NK-92 (cell line): Measurements from ENCODE around the gene ZNF689.
"Not testable (repeated sequence)": the region's sequence is repeated elsewhere in the genome, so short reads cannot be mapped to it uniquely, and the experiment has no call there.

Source experiments
- DNase-seq: peaks from one replicate; lab custom pipeline; 2025; ENCODE audit not compliant: unreplicated experiment; lab: John Stamatoyannopoulos, UW

ZNF689 gene

DNA sequence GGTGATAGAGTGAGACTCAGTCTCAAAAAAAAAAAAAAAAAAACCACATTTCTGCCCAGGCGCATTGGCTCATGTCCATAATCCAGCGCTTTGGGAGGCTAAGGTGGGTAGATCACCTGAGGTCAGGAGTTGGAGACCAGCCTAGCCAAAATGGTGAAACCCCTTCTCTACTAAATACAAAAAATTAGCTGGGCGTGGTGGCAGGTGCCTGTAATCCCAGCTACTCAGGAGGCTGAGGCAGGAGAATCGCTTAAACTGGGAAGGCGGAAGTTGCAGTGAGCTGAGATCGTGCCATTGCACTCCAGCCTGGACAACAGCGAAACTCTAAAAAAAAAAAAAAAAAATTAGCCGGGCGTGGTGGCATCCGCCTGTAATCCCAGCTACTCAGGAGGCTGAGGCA is 26.9 kb upstream of the ZNF689 start:
- not testable (repeated sequence) for DNase-seq

DNA sequence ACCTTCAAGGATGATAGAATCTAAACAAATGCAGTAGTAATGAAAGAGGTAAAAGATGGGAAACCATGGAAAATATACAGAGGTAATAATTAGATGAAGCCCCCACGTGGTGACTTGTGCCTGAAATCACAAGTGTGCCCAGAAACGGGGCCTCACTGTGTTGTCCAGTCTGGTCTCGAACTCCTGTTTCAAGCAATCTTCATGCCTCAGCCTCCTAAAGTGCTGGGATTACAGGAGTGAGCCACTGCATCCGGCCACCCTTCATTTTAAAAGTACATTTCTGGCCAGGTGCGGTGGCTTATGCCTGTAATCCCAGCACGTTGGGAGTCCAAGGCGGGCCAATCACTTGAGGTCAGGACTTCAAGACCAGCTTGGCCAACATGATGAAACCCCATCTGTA is 26.4 kb upstream of the ZNF689 start:
- DNase-seq: no peak

DNA sequence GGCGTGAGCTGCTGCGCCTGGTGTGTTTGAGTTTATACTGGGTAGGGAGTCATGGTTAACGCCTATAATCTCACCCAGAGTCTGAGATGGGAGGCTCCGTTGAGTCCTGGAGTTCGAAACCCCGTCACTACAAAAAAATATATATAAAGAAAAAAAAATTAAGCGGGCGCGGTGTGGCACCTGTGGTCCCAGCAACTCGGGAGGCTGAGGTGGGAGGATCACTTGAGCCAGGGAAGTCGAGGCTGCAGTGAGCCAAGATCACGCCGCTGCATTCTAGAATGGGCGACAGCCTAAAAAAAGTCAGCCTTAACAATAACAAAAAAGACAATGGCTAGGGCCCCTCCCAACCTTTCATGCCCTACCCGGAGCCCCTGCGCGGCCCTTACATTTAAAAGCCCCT is 23.3 kb upstream of the ZNF689 start:
- no peak for DNase-seq

DNA sequence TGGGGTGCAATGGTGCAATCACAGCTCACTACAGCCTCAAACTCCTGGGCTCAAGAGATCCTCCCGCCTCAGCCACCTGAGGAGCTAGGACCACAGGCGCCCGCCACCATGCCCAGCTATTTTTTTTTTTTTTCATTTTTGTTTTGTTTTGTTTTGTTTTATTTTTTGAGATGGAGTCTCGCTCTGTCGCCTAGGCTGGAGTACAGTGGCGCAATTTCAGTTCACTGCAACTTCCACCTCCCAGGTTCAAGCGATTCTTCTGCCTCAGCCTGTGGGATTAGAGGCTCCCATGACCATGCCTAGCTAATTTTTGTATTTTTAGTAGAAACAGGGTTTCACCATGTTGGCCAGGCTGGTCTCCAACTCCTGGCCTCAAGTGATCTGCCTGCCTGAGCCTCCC is 22.3 kb upstream of the ZNF689 start:
- not testable (repeated sequence) for DNase-seq

DNA sequence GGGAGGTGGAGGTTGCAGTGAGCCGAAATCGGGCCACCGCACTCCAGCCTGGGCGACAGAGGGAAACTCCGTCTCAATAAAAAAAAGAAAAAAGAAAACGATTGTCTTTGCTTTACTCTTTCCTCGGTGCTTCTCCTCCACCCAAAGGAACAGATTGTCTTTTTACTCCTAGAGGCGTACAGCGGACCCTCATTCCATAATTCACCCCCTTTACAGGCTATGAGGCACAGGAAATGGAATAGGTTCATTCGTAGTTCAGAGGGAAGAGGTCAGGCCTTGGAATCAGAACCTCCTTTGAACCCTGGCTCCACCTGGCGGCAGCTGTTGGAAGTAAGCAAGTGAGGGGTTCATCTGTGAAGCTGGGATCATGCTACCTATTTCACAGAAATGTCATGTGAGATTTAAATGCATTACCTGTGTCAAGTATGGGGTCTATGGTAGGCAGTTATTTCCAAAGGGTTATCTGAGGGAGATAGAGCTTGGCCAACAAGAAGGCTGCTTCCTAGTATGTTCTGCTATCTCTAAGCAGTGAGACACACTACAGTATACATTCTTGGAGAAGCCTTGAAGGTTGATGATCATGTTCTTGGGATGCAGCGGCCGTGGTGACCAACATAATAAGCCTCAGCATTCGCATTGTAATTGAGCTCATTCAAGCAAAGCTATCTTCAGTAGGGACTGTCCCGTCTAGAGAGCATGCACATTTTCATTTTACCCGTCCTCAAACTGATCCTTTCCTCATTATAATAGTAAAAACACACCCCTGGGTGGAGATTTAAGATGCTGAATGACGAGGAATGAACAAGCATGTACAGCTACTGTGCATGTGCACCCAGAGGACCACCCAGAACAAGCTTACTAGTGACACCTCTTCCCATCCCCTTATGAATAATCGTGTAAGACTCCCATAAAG is 18.7 kb upstream of the ZNF689 start:
- no peak for DNase-seq

DNA sequence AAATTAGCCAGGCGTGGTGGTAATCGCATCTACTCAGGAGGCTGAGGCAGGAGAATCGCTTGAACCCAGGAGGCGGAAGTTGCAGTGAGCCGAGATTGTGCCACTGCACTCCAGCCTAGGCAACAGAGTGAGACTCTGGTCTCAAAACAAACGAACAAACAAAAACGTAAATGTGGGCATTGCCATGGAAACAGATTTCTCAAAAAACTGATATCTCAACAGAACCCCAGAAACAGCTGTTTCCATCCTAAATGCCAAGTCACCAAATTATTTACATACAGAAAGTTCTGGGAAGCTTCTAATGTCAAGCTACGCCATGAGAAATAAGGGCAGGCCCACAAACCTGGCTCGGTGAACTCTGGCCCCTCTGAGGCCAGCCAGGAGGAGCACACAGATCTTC is 16.0 kb upstream of the ZNF689 start:
- DNase-seq: no peak

DNA sequence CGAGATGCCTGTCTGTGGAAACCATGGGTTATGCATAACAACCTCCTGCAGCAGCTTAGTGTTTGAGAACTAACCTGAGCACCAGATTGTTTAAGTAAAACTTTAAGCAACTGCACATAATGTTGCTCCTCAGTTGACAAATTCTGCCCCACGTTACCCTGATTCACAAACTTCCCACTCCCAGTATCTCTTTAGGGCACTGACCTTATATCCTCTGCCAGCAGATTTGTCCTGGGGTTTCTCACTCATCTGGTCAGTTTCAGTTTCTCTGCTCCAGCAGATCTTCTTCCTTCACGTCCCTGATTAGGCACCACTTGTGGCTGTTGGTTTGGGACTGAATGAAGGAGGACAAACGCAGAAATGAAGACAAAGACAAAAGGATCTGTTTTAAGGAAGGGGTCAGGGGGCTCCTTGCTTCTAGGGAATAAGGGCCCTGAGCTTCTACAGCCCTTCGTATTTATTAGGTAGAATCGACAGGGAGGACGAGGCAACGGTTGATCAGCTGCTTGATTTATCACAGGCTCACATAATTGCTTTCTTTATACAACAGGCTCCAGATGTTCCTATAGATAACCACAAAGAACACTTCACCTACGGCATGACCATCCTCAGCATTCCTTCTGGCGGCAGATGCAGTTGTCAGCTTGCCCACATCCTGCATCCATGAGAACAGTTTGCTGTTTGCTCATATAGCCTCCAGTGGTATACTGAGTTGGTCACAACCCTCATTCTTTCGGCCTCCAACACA is 13.5 kb upstream of the ZNF689 start:
- DNase-seq: no peak

DNA sequence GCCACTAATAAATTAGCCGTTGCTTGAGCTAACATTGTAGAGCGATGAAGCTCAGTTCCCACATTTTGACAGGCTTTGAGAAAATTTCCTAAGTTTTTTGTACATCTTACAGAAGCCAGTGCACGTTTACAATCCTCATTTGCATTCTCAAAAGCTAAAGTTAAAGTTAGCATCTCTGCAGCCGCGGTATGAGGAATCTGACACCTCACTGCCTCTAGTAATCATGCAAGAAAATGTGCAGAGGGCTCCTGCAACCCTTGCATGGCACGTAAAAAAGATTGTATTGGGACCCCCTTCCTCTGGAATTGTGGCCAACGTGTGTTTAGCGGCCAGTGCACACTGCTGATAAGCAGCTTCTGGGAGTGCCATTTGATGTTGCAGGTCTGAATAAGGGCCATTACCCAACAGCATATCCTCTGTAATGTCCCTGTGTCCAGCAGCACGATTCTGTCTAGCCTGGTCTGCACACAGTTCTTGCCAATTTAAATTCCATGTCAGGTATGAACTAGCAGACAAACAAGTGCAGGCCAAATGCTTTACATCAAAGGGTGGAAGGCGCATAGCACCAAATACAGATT is 12.4 kb upstream of the ZNF689 start:
- DNase-seq: no peak

DNA sequence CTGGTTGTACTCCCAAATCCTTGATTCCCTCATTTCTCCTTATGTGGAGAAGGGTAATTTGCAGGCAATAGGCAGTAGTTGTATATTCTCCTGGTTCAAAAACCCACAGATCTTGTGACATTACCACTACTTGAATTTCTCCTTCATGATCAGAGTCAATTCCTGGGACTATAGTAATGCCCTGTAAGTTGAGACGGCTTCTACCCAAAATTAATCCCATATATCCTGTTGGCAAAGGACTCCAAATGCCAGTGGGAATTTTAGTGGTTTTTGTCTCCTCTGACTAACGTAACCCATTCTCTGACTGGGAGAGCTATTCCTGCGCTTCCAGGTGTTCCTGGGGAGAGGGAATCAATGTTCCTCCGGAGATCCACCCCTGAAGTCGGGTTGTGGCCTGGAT is 11.6 kb upstream of the ZNF689 start:
- DNase-seq: no peak

DNA sequence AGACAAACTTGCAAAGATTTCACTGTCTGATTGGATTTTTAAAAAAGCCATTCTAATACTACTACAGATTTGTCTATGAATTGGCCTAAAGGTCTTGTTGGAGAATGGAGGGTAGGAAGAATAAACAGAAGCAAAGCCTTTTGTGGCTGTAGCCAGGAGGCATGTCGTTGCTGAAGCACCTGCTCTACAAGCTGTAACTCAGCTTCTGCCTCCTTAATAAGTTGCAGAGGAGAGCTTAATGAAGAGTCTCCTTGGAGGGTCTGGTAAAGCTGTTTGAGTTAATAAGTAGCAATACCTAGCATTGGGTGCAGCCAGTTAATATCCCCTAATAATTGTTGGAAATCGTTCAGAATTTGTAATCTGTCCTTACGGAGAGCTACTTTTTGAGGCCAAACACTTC is 10.0 kb upstream of the ZNF689 start:
- DNase-seq: no peak

DNA sequence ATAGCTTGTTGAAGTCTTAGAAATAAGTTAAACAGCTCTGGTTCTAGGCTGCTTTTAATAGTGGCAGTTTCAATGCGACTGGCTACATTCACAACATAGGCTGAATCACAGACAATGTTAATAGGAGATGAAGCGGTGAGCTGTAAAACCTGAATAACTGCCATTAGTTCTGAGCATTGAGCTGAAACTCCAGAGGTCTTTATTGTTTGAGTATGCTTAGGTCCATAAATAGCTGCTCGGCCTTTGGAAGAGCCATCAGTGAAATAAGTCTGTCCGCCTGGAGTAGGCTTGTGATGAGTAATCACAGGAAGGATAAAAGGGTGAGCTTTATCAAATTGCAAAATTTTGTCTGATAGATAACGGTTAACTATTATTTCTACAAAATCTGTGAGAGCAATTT is 9.4 kb upstream of the ZNF689 start:
- no peak for DNase-seq

DNA sequence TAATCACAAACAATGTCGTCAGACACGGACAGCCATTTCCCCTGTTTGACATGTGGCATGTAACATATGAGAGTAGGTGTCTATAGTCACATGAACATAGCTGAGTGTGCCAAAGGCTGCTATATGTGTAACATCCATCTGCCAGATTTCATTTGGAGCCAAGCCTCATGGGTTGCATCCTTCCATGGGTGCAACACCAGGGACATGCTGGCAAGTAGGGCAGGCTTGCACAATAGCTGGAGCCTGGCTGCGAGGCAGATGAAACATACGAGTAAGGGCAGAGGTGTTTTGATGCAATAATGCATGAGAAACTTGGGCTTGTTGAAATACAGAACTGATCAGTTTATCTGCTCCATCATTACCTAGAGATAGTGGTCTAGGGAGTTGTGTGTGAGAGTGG is 9.0 kb upstream of the ZNF689 start:
- DNase-seq: no peak

DNA sequence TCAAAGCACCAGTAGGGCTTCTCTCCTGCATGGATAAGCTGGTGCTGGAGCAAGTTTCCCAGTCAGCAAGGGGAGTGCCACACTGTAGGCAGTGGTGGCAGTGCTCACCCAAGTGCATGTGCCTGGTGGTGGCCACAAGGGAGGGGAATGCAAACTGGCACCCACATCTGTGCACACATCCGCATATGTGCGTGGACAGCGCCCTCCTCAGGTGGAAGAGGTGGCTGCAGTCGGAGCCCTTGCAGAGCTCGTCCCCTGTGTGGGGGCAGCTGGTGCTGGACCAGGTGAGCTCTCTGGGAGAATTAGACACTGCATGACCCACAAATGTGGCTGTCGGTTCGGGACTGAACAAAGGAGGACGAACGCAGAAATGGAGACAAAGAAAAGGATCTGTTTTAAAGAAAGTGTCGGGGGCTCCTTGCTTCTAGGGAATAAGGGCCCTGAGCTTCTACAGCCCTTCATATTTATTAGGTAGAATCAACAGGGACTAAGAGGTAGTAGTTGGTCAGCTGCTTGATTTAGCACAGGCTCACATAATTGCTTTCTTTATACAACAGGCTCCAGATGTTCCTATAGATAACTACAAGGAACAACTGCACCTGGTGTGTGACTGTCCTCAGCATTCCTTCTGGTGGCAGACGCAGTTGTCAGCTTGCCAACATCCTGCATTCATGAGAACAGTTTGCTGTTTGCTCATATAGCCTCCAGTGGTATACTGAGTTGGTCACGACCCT is 5.3 kb upstream of the ZNF689 start:
- no peak for DNase-seq

DNA sequence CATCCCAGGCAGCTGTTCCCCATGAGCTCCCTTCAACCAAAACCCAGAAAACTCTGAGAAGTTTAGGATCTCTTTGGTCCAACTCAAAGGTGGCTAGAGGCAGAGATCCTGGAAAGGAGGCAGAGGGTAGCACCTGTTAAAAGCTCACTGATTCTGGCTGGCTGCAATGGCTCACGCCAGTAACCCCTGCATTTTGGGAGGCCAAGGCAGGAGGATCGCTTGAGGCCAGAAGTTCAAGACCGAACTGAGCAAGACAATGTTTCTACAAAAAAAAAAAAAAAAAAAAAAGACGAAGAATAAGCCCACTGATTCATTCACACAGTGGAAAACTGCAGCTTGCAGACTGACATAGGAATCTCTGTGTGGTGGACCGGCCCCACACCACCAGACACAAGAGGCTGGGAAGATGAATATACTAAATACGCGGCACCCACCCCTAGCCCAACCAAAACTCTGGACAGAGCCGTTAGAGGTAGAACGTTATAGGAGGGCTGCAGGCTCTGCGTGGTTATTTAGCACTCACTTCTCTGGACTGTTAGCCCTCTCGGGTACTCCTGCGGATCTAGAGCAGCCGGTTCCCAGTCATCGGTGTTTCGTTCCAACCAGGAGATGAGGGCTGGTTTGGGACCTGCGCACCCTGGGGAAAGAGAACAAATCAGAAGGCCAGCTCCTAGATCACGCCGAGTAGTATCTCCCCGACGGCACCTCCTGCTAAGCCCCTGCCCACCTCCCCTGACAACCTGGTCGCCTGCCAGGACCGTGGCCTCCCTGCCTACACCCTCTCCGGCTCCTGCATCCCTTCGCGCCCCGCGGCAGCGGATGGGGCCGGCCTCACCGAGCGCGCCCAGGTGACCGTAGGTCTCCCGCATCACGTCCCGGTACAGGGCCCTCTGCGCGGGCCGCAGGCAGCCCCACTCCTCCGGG is 925 bp downstream of the ZNF689 start:
- DNase-seq: no peak

DNA sequence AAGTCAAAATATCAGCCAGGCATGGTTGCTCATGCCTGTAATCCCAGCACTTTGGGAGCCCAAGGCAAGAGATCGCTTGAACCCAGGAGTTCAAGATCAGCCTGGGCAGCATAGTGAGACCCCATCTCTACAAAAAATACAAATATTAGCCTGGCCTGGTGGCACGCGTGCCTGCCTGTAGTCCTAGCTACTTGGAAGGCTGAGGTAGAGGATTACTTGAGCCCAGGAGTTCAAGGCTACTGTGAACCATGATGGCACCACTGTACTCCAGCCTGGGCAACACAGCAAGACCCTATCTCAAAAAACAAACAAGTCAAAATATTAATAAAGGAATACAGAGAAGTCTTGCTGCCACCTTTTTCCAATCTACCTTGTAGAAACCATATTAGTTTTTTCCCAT is 4.2 kb downstream of the ZNF689 start:
- no peak for DNase-seq

DNA sequence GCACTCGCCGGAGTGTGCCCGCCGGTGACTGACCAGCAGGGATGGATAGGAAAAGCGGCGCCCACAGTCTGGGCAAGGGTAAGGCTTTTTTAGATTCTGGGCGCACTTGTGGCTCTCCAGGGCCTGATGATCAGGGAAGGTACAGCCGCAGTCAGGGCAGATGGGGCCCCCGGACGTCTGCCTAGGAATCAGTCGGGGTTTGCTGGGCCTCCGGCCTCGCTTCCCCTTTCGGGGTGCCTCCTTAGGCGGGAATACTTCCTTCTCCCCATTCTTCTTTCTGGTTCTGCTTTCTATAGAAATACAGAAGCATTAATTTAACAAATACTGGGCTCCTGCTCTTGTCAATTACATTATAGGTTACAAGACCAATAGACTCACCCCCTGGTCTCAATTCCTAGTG is 5.0 kb downstream of the ZNF689 start:
- DNase-seq: no peak

DNA sequence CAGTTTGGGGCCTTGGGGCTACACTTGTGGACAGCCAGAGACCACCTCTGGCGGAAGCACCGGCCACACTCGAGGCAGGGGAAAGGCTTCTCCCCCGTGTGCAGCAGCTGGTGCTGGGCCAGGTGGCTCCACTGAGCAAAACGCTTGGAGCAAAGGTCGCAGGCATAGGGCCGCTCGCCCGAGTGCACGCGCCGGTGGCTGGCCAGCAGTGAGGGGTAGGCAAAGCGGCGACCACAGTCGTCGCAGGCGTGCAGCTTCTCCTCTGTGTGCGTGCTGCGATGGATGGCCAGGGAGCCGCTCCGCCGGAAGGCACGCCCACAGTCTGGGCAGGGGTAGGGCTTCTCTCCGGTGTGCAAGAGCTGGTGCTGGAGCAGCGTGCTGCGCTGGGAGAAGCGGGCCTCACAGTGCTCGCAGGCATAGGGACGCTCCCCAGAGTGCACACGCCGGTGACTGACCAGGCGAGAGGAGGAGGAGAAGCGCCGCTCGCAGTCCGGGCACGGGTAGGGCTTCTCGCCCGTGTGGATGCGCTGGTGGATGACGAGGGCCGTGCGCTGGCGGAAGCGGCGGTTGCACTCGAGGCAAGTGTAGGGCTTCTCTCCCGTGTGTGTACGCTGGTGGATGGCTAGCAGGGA is 5.8 kb downstream of the ZNF689 start:
- no peak for DNase-seq

DNA sequence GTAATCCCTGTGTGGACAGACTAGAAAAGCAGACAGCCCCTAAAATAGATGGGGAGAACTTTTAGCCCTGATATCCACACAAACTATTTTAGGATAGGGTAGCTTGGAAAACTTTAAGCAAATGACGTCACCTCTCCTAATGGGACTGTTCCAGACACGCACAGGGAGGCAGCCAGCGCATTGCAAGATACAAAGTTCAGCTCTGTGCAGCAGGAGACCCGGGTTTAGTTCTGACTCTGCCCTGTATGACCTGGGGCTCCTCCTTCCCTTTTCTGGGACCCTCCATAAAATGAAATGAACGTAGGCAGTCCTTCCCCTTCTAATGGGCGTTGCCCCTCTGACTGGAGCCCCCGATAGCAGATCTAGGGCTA is 6.3 kb downstream of the ZNF689 start:
- DNase-seq: no peak

DNA sequence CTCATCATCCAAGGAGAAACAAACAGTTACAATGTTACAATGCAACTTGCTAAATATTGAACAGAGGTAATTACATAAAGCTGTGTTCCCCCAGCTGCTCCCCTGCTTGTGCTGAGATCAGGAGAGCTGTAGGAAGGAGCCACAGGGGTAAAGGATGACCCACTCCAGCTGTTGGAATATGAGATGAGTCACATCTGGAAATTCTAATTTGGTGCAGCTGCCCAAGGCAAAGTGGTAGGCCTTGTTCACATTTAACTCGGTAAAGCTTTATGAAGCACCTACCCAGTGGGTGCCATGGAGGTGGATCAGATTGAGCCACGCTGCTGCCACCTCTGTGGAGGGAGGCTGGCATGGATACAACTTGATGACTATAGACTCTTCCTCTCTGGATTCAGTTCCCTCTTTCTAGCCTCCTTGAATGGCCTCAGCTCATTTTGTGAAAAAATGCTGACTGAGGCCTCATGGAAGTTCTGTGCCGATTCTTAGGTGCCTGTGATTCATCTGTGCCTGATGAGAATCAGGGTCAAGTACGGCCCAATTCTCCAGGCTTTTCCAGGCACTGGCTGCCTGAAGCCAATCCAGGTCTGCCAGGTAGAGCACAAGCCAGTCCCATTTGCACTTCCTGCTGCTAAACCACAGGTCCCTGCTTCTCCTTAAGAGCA is 7.4 kb downstream of the ZNF689 start:
- no peak for DNase-seq
